PFSK-1 (cell line): ENCODE results near the gene COLEC11.

Experiments used
- FOXP2 ChIP-seq: optimal IDR thresholded peaks from 2 replicates; pipeline ENCODE3; 2011; ENCODE audit warnings: borderline replicate concordance, control low read depth, inconsistent platforms; ENCODE audit not compliant: insufficient read depth; ENCODE audit errors: extremely low read length, extremely low read depth
- POLR2AphosphoS5 ChIP-seq: IDR thresholded peaks from 2 replicates; pipeline ENCODE4 v1.6.1; 2012; ENCODE audit warnings: low read depth, mild to moderate bottlenecking, control low read depth, low read length, moderate library complexity
- REST ChIP-seq, 2 experiments: IDR thresholded peaks; 2 replicates each; pipeline versions ENCODE4 v1.6.1 to v1.8.0; 2011 to 2012; ENCODE audit warnings: low read depth in 2 of 2, low read length in 2 of 2, control low read depth in 1 of 2, inconsistent platforms in 1 of 2, mild to moderate bottlenecking in 1 of 2, moderate library complexity in 1 of 2; ENCODE audit not compliant: insufficient read depth in 1 of 2
- SIN3A ChIP-seq: IDR thresholded peaks from 2 replicates; pipeline ENCODE4 v1.6.1; 2012; ENCODE audit warnings: mild to moderate bottlenecking, low read length, moderate library complexity, borderline replicate concordance; ENCODE audit not compliant: insufficient read depth
- TAF1 ChIP-seq: IDR thresholded peaks from 2 replicates; pipeline ENCODE4 v1.6.1; 2012; ENCODE audit warnings: low read length, control low read depth, borderline replicate concordance; ENCODE audit not compliant: insufficient read depth

COLEC11 gene

GRCh38 chr2:3637692-3638455 is 43.0 kb downstream of the COLEC11 start:
- TF ChIP-seq REST (IDR thresholded peaks at IDR 0.05; ENCODE audit: insufficient read depth in 1 of 2, low read depth in 2 of 2, low read length in 2 of 2): no peak
- TF ChIP-seq SIN3A: no peak
- TF ChIP-seq FOXP2: no peak
- TF ChIP-seq POLR2AphosphoS5: no peak
- TF ChIP-seq TAF1: no peak

GRCh38 chr2:3638456-3638810 is 43.5 kb downstream of the COLEC11 start:
- TF ChIP-seq POLR2AphosphoS5 (no peak), SIN3A (no peak), REST (IDR thresholded peaks at IDR 0.05; ENCODE audit: insufficient read depth in 1 of 2, low read depth in 2 of 2, low read length in 2 of 2) (no peak), FOXP2 (no peak), TAF1 (no peak)

- TF ChIP-seq TAF1 (no peak), FOXP2 (no peak), REST (IDR thresholded peaks at IDR 0.05; ENCODE audit: insufficient read depth in 1 of 2, low read depth in 2 of 2, low read length in 2 of 2) (no peak), POLR2AphosphoS5 (no peak), SIN3A (no peak)
These were observed 44.2 kb downstream of the COLEC11 start for GRCh38 chr2:3639015-3639630.

- TF ChIP-seq TAF1 (no peak), FOXP2 (no peak), REST (IDR thresholded peaks at IDR 0.05; ENCODE audit: insufficient read depth in 1 of 2, low read depth in 2 of 2, low read length in 2 of 2) (no peak), POLR2AphosphoS5 (no peak), SIN3A (no peak)
These were observed 44.7 kb downstream of the COLEC11 start for GRCh38 chr2:3639653-3640052.
